PC-3 (cell line): ENCODE results near the gene GALNT4.

ENCODE experiments used
- EZH2 ChIP-seq: fragments of 300-600 bp; sonication (generic); IDR thresholded peaks from one replicate; pipeline ENCODE4 v1.6.1; 2017; ENCODE audit warnings: antibody characterized with exemption, mild to moderate bottlenecking, low read length; ENCODE audit not compliant: unreplicated experiment
- EZH2phosphoT487 ChIP-seq: fragments of 300-600 bp; sonication (generic); IDR thresholded peaks from 2 replicates; pipeline ENCODE4 v1.6.1; 2018; ENCODE audit warnings: mild to moderate bottlenecking, antibody characterized with exemption, low read length, borderline replicate concordance
- TF ChIP-seq, protein P1 (sequence below): fragments of 300-600 bp; sonication (generic); conservative IDR thresholded peaks from 2 replicates; pipeline ENCODE4 v1.5.1; 2017; ENCODE audit warnings: antibody characterized with exemption, low read depth, mild to moderate bottlenecking, low read length

DNA sequence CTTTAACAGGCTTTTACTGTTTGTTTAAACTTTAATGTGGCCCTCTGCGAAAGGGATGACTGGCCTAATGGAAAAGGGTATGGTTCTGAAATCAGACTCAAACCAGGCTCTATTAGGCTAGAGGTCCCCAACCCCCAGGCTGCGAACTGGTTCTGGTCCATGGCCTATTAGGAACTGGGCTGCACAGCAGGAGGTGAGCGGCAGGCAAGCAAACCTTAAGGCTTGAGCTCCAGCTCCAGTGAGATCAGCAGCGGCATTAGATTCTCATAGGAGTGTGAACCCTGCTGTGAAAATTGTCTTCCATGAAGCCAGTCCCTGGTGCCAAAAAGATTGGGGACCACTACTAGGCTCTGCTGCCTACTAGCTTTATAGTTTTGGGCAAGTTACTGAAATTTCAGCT is 11.1 kb downstream of the GALNT4 start:
- TF ChIP-seq EZH2 (no peak), EZH2phosphoT487 (no peak)
- TF ChIP-seq, protein P1, sequence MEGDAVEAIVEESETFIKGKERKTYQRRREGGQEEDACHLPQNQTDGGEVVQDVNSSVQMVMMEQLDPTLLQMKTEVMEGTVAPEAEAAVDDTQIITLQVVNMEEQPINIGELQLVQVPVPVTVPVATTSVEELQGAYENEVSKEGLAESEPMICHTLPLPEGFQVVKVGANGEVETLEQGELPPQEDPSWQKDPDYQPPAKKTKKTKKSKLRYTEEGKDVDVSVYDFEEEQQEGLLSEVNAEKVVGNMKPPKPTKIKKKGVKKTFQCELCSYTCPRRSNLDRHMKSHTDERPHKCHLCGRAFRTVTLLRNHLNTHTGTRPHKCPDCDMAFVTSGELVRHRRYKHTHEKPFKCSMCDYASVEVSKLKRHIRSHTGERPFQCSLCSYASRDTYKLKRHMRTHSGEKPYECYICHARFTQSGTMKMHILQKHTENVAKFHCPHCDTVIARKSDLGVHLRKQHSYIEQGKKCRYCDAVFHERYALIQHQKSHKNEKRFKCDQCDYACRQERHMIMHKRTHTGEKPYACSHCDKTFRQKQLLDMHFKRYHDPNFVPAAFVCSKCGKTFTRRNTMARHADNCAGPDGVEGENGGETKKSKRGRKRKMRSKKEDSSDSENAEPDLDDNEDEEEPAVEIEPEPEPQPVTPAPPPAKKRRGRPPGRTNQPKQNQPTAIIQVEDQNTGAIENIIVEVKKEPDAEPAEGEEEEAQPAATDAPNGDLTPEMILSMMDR: no peak
